Stimulated activated CD8-positive, alpha-beta memory T cell treated with anti-CD3 and anti-CD28 coated beads, Interleukin-15, amount 100 ng/mL, for 24 hours (primary cell): ENCODE measurements around the gene CSHL1.
A peak's percentile ranks its signal among the peaks of the same experiment; 100 is the strongest.
"Not testable (repeated sequence)": the region's sequence is repeated elsewhere in the genome, so short reads cannot be mapped to it uniquely, and the experiment has no call there.

Experiments used
- DNase-seq: peaks from one replicate; pipeline ENCODE4 v3.0.0-alpha.2; 2020; ENCODE audit warnings: low read depth

The CSHL1 gene

GRCh38 chr17:63940584-63940983 is 29.5 kb upstream of the CSHL1 start:
- no peak for DNase-seq

GRCh38 chr17:63939884-63940283 is 28.8 kb upstream of the CSHL1 start:
- DNase-seq = no peak

- no peak for DNase-seq
Observed at GRCh38 chr17:63939401-63939800, 28.3 kb upstream of the CSHL1 start.

- no peak for DNase-seq
Observed at GRCh38 chr17:63937920-63938319, 26.9 kb upstream of the CSHL1 start.

- no peak for DNase-seq
Observed at GRCh38 chr17:63937319-63937718, 26.3 kb upstream of the CSHL1 start.

GRCh38 chr17:63934183-63935112 is 23.4 kb upstream of the CSHL1 start:
- DNase-seq = no peak

GRCh38 chr17:63933598-63933997 is 22.5 kb upstream of the CSHL1 start:
- no peak for DNase-seq

GRCh38 chr17:63932721-63933120 is 21.7 kb upstream of the CSHL1 start:
- DNase-seq = no peak

GRCh38 chr17:63931981-63932561 is 21.0 kb upstream of the CSHL1 start, which contains the start of gene CD79B:
TSS of gene CD79B (minus strand) at chr17:63932331. CDS start at chr17:63932261, 70 bp downstream.
- DNase-seq = no peak

- no peak for DNase-seq
Observed at GRCh38 chr17:63930951-63931575, 20.0 kb upstream of the CSHL1 start.

GRCh38 chr17:63929860-63930766 is 19.1 kb upstream of the CSHL1 start:
- DNase-seq = no peak

- DNase-seq = no peak
Observed at GRCh38 chr17:63928966-63929695, 18.1 kb upstream of the CSHL1 start.

- DNase-seq = no peak
Observed at GRCh38 chr17:63928172-63928666, 17.2 kb upstream of the CSHL1 start.

GRCh38 chr17:63927464-63928171 is 16.6 kb upstream of the CSHL1 start:
- DNase-seq = no peak

GRCh38 chr17:63926164-63926563 is 15.1 kb upstream of the CSHL1 start:
- no peak for DNase-seq

- DNase-seq = no peak
Observed at GRCh38 chr17:63925615-63926014, 14.6 kb upstream of the CSHL1 start.

- not testable (repeated sequence) for DNase-seq
Observed at GRCh38 chr17:63922402-63922801, 11.3 kb upstream of the CSHL1 start.

GRCh38 chr17:63920779-63921178 is 9.7 kb upstream of the CSHL1 start:
- not testable (repeated sequence) for DNase-seq

GRCh38 chr17:63920050-63920449 is 9.0 kb upstream of the CSHL1 start:
- not testable (repeated sequence) for DNase-seq

- DNase-seq = peak; percentile 42
Observed at GRCh38 chr17:63919311-63919723, 8.3 kb upstream of the CSHL1 start.
